ENCODE results near the gene KLHL7.
"Not testable (repeated sequence)": the region's sequence is repeated elsewhere in the genome, so short reads cannot be mapped to it uniquely, and the experiment has no call there.

DNA sequence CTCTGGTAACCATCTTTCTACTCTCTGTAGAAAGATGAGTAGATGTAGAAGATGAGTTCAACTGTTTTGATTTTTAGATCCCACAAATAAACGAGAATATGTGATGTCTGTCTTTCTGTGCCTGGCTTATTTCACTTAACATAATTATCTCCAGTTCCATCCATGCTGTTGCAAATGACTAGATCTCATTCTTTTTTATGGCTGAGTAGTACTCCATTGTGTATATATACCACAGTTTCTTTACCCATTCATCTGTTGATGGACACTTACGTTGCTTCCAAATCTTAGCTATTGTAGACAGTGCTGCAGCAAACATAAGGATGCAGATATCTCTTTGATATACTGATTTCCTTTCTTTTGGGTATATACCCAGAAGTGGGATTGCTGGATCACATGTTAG, 26.2 kb downstream of the KLHL7 start:
- TF ChIP-seq, protein P1, sequence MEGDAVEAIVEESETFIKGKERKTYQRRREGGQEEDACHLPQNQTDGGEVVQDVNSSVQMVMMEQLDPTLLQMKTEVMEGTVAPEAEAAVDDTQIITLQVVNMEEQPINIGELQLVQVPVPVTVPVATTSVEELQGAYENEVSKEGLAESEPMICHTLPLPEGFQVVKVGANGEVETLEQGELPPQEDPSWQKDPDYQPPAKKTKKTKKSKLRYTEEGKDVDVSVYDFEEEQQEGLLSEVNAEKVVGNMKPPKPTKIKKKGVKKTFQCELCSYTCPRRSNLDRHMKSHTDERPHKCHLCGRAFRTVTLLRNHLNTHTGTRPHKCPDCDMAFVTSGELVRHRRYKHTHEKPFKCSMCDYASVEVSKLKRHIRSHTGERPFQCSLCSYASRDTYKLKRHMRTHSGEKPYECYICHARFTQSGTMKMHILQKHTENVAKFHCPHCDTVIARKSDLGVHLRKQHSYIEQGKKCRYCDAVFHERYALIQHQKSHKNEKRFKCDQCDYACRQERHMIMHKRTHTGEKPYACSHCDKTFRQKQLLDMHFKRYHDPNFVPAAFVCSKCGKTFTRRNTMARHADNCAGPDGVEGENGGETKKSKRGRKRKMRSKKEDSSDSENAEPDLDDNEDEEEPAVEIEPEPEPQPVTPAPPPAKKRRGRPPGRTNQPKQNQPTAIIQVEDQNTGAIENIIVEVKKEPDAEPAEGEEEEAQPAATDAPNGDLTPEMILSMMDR (IDR thresholded peaks at IDR 0.05; ENCODE audit: low read length) = not testable (repeated sequence)
- TF ChIP-seq EZH2 (IDR thresholded peaks at IDR 0.05; ENCODE audit: borderline replicate concordance, low read length) = not testable (repeated sequence)

Measured in OCI-LY1 (cell line).